Thymus (tissue), 11 donors: ENCODE measurements around the gene AMPD3. TPM values are rescaled to one million over a fixed set of nuclear protein-coding genes. Genes with fewer than 3 reads are reported as not detected.

Experiments
- DNase-seq, 9 donors: peaks; one replicate each; pipeline ENCODE4 v3.0.0-alpha.2; 2013; ENCODE audit warnings: low spot score in 9 of 9, low read depth in 6 of 9, missing footprints in 1 of 9
- H3K27ac ChIP-seq, 2 donors: one replicate each; pipeline ENCODE4 v1.5.1; 2013; ENCODE audit warnings: control low read depth in 1 of 2, low read depth in 1 of 2, low read length in 1 of 2, mild to moderate bottlenecking in 1 of 2, moderate library complexity in 1 of 2
- H3K27me3 ChIP-seq, 2 donors: one replicate each; pipeline ENCODE4 v1.5.1; 2013; ENCODE audit warnings: low read length in 1 of 2; ENCODE audit not compliant: control insufficient read depth in 2 of 2, insufficient read depth in 1 of 2
- H3K36me3 ChIP-seq, 2 donors: one replicate each; pipeline ENCODE4 v1.5.1; 2013; ENCODE audit warnings: low read length in 1 of 2, mild to moderate bottlenecking in 1 of 2, moderate library complexity in 1 of 2; ENCODE audit not compliant: control insufficient read depth in 2 of 2, insufficient read depth in 2 of 2
- H3K4me1 ChIP-seq, 2 donors: one replicate each; pipeline ENCODE4 v1.5.1; 2013; ENCODE audit warnings: low read length in 2 of 2; ENCODE audit not compliant: control insufficient read depth in 2 of 2, insufficient read depth in 2 of 2
- H3K4me3 ChIP-seq, 2 donors: one replicate each; pipeline ENCODE4 v1.5.1; 2013; ENCODE audit warnings: low read length in 2 of 2, control low read depth in 1 of 2, mild to moderate bottlenecking in 1 of 2
- H3K9me3 ChIP-seq, 2 donors: one replicate each; pipeline ENCODE4 v1.5.1; 2013; ENCODE audit warnings: low read length in 1 of 2, mild to moderate bottlenecking in 1 of 2; ENCODE audit not compliant: control insufficient read depth in 2 of 2, insufficient read depth in 1 of 2
- WGBS: extraction: QIAGEN DNeasy Blood & Tissue Kit; methylation state at CpG from one replicate; pipeline ENCODE4 v1.1.7; 2013; 5-methylcytosine and 5-hydroxymethylcytosine counted together
- polyA plus RNA-seq: library from polyadenylated mRNA; stranded (reverse); fragments of 200-250 nt; gene quantifications from one replicate; pipeline ENCODE4 v1.2.3, GENCODE V29; 2013
- total RNA-seq: library from RNA; stranded (reverse); fragments of 120-200 nt; gene quantifications from one replicate; pipeline ENCODE4 v1.2.4, GENCODE V29; 2013
- donor health status: healthy.

Gene AMPD3
- total and polyA plus RNA-seq, 2 donors, result 13.1 to 13.6 TPM

DNA sequence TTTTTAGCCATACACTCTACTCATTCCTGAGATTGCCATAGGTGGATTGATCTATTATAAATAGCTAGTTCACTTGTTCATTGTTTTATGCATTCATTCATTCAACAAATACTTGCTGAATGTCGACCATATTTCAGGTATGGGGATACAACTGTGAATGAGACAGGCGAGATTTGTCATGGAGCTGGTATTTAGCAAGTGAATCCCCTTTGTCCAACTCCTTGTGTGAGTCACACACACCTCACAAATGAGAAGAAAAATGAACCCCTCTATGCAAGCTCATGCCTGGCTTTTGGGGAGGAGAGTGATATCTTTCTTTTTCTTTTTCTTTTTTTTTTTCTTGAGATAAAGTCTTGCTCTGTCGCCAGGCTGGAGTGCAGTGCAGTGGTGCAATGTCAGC lies 1.8 kb upstream of the AMPD3 start:
- no peak overlapping the region for H3K4me3 ChIP-seq
- no peaks in the 10 kb centered on the region for H3K9me3 ChIP-seq
- 94% methylated on average over 3 of the region's 3 CpGs for WGBS
- peaks cover 0 to 19% of the 10 kb centered on the region in 2 donors for H3K27me3 ChIP-seq
- DNase-seq, result no peak
- no peaks in the 10 kb centered on the region for H3K36me3 ChIP-seq
- peaks cover 33 to 65% of the 10 kb centered on the region in 2 donors for H3K4me1 ChIP-seq
- no peak overlapping the region for H3K27ac ChIP-seq

GRCh38 chr11:10455637-10456487 lies 798 bp downstream of the AMPD3 start:
- Histone ChIP-seq H3K9me3 (no peaks in the 10 kb centered on the region), H3K27ac (peak overlapping the region; percentile 61 to 93), H3K4me3 (peak overlapping the region; percentile 42 to 47), H3K4me1 (peaks cover 48 to 82% of the 10 kb centered on the region in 2 donors), H3K27me3 (peaks cover 0 to 9% of the 10 kb centered on the region in 2 donors), H3K36me3 (peaks cover 0 to 2% of the 10 kb centered on the region in 2 donors)
- WGBS, result 2% methylated on average over 18 of the region's 18 CpGs
- peak in 8 of 9 donors; percentile 67 to 94 (median 84) for DNase-seq

DNA sequence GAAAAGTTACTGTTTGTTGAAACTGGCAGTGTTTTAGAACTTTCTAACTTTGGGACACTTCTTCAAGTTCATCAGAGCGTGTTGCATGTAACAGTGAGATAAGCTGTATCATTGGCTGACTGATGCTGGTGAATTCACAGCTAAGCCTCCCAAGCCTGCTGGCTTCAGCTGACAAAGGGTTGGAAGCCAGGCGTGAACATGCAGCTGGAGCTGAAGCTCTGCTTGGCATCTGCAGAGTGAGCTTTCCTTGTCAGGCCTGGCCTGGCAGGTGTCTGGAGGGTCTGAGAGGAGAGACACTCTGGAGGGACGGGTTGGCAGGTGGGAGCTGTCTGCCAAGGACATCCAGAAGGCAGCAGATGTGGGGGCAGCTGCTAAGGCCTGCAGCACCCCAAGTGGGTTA lies 1.5 kb downstream of the AMPD3 start:
- 2% methylated on average over 3 of the region's 3 CpGs for WGBS
- Histone ChIP-seq H3K9me3 (no peaks in the 10 kb centered on the region), H3K4me1 (peaks cover 44 to 81% of the 10 kb centered on the region in 2 donors), H3K27ac (peak overlapping the region; percentile 61 to 93), H3K36me3 (peaks cover 3 to 6% of the 10 kb centered on the region in 2 donors), H3K4me3 (peak overlapping the region; percentile 42 to 47), H3K27me3 (peaks cover 0 to 2% of the 10 kb centered on the region in 2 donors)
- peak in 5 of 9 donors; percentile 66 to 85 (median 72) for DNase-seq

GRCh38 chr11:10457901-10458300 lies 2.8 kb downstream of the AMPD3 start:
- Histone ChIP-seq H3K36me3 (peaks cover 13 to 20% of the 10 kb centered on the region in 2 donors), H3K4me3 (peak overlapping the region in 1 of 2 donors; percentile 1), H3K27ac (peak overlapping the region in 1 of 2 donors; percentile 14), H3K27me3 (no peaks in the 10 kb centered on the region), H3K9me3 (no peaks in the 10 kb centered on the region), H3K4me1 (peaks cover 44 to 76% of the 10 kb centered on the region in 2 donors)
- peak in 1 of 9 donors; percentile 41 for DNase-seq

- H3K4me1 ChIP-seq, result peaks cover 44 to 71% of the 10 kb centered on the region in 2 donors
- DNase-seq, result peak in 7 of 9 donors; percentile 58 to 90 (median 72)
- peak overlapping the region in 1 of 2 donors; percentile 2 for H3K4me3 ChIP-seq
- no peaks in the 10 kb centered on the region for H3K27me3 ChIP-seq
- no peaks in the 10 kb centered on the region for H3K9me3 ChIP-seq
- 33% methylated on average over 7 of the region's 7 CpGs for WGBS
- peak overlapping the region; percentile 85 to 91 for H3K27ac ChIP-seq
- peaks cover 27 to 34% of the 10 kb centered on the region in 2 donors for H3K36me3 ChIP-seq
These were observed 4.2 kb downstream of the AMPD3 start for GRCh38 chr11:10459029-10459970.

GRCh38 chr11:10460611-10461275 lies 5.7 kb downstream of the AMPD3 start:
- no peak for DNase-seq
- Histone ChIP-seq H3K4me3 (no peak overlapping the region), H3K27ac (peak overlapping the region in 1 of 2 donors; percentile 50)

DNA sequence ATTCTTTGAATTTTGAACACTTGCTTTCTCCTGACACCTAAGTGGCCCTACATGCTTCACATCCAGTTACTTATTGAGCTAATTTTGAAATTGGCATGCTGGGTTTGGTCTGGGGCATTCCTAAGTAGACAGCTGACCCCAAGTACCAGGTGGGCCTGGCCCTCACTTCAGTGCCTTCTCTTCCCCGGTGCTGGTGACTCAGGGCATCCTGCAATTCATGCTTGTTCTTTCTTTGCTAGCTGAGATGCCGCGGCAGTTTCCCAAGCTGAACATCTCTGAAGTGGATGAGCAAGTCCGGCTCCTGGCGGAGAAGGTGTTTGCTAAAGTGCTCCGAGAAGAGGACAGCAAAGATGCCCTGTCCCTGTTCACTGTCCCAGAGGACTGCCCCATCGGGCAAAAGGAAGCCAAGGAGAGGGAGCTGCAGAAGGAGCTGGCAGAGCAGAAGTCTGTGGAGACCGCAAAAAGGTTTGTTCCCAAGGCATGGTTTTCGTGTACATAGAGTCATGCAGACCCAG lies 6.3 kb downstream of the AMPD3 start:
- WGBS, result 98% methylated on average over 9 of the region's 9 CpGs
- Histone ChIP-seq H3K36me3 (peaks cover 39 to 46% of the 10 kb centered on the region in 2 donors), H3K27ac (no peak overlapping the region), H3K27me3 (no peaks in the 10 kb centered on the region), H3K4me1 (peaks cover 31 to 50% of the 10 kb centered on the region in 2 donors), H3K9me3 (no peaks in the 10 kb centered on the region), H3K4me3 (no peak overlapping the region)
- DNase-seq, result no peak

More at GRCh38 chr11:10460611-10461275, 5.7 kb downstream of the AMPD3 start:
- no peaks in the 10 kb centered on the region for H3K27me3 ChIP-seq
- H3K9me3 ChIP-seq, result no peaks in the 10 kb centered on the region
- peaks cover 34 to 46% of the 10 kb centered on the region in 2 donors for H3K36me3 ChIP-seq
- H3K4me1 ChIP-seq, result peaks cover 31 to 56% of the 10 kb centered on the region in 2 donors
- 91% methylated on average over 5 of the region's 5 CpGs for WGBS

- peaks cover 18 to 35% of the 10 kb centered on the region in 2 donors for H3K4me1 ChIP-seq
These were observed 7.8 kb downstream of the AMPD3 start for GRCh38 chr11:10462746-10463300.

More at GRCh38 chr11:10462746-10463300, 7.8 kb downstream of the AMPD3 start:
- Histone ChIP-seq H3K9me3 (no peaks in the 10 kb centered on the region), H3K36me3 (peaks cover 43 to 49% of the 10 kb centered on the region in 2 donors), H3K27me3 (no peaks in the 10 kb centered on the region), H3K27ac (no peak overlapping the region), H3K4me3 (no peak overlapping the region)
- WGBS, result 99% methylated on average over 5 of the region's 5 CpGs
- DNase-seq, result no peak
